Adipocyte (in vitro differentiated cells): ENCODE measurements around the gene OXSR1.
A peak's percentile ranks its signal among the peaks of the same experiment; 100 is the strongest.
"Not testable (repeated sequence)": the region's sequence is repeated elsewhere in the genome, so short reads cannot be mapped to it uniquely, and the experiment has no call there.

Experiments used
- DNase-seq: peaks from one replicate; pipeline ENCODE4 v3.0.0-alpha.2; 2015; ENCODE audit warnings: low read depth
- H3K27me3 ChIP-seq: replicated peaks from 2 replicates; pipeline ENCODE4 v1.7.0; 2013; ENCODE audit warnings: mild to moderate bottlenecking, low read length, moderate library complexity; ENCODE audit not compliant: control insufficient read depth, insufficient read depth
- H3K36me3 ChIP-seq: 2 replicates; pipeline ENCODE4 v1.7.0; 2013; ENCODE audit warnings: low read length, mild to moderate bottlenecking, moderate library complexity; ENCODE audit not compliant: control insufficient read depth, insufficient read depth, severe bottlenecking
- H3K4me1 ChIP-seq: 2 replicates; pipeline ENCODE4 v1.7.0; 2013; ENCODE audit warnings: mild to moderate bottlenecking, low read length, moderate library complexity; ENCODE audit not compliant: control insufficient read depth, insufficient read depth
- H3K4me3 ChIP-seq: 2 replicates; pipeline ENCODE4 v1.7.0; 2013; ENCODE audit warnings: mild to moderate bottlenecking, low read length, moderate library complexity
- H3K9ac ChIP-seq: 2 replicates; pipeline ENCODE4 v1.7.0; 2013; ENCODE audit warnings: mild to moderate bottlenecking, low read length, moderate library complexity
- H3K9me3 ChIP-seq: 2 replicates; pipeline ENCODE4 v1.7.0; 2013; ENCODE audit warnings: mild to moderate bottlenecking, low read length, moderate library complexity; ENCODE audit not compliant: control insufficient read depth

Gene OXSR1

GRCh38 chr3:38276917-38277630 lies 111.7 kb downstream of the OXSR1 start:
- H3K9me3 ChIP-seq, result no peaks in the 10 kb centered on the region
- H3K4me3 ChIP-seq, result no peak overlapping the region
- peaks cover 32% of the 10 kb centered on the region for H3K36me3 ChIP-seq
- DNase-seq, result no peak
- no peak overlapping the region for H3K9ac ChIP-seq
- no peaks in the 10 kb centered on the region for H3K27me3 ChIP-seq
- peaks cover 5% of the 10 kb centered on the region for H3K4me1 ChIP-seq

GRCh38 chr3:38278841-38279240 lies 113.5 kb downstream of the OXSR1 start:
- Histone ChIP-seq H3K27me3 (no peaks in the 10 kb centered on the region), H3K4me1 (peaks cover 18% of the 10 kb centered on the region), H3K36me3 (peaks cover 32% of the 10 kb centered on the region), H3K4me3 (no peak overlapping the region), H3K9me3 (no peaks in the 10 kb centered on the region), H3K9ac (no peak overlapping the region)
- no peak for DNase-seq

- H3K9ac ChIP-seq, result no peak within 1 kb of the TSS
- H3K4me1 ChIP-seq, result peaks cover 32% of the 10 kb centered on the region
- no peak for DNase-seq
- H3K4me3 ChIP-seq, result no peak within 1 kb of the TSS
- H3K27me3 ChIP-seq, result no peaks in the 10 kb centered on the region
- H3K9me3 ChIP-seq, result no peaks in the 10 kb centered on the region
- peaks cover 15% of the 10 kb centered on the region for H3K36me3 ChIP-seq
Observed at GRCh38 chr3:38281895-38282686, 116.8 kb downstream of the OXSR1 start, which contains the start of gene SLC22A14. Gene SLC22A14, plus strand, starts transcription at chr3:38282294. Its CDS starts 23,733 bp downstream, at chr3:38306027.

GRCh38 chr3:38283810-38284755 lies 118.7 kb downstream of the OXSR1 start:
- Histone ChIP-seq H3K36me3 (peaks cover under 1% of the 10 kb centered on the region), H3K9me3 (no peaks in the 10 kb centered on the region), H3K4me1 (peaks cover 32% of the 10 kb centered on the region), H3K4me3 (peak overlapping the region; percentile 57), H3K27me3 (no peaks in the 10 kb centered on the region), H3K9ac (peak overlapping the region; percentile 71)
- DNase-seq, result peak; percentile 82

GRCh38 chr3:38284756-38285150 lies 119.4 kb downstream of the OXSR1 start:
- H3K27me3 ChIP-seq, result no peaks in the 10 kb centered on the region
- H3K9ac ChIP-seq, result peak overlapping the region; percentile 71
- H3K4me3 ChIP-seq, result peak overlapping the region; percentile 17
- no peaks in the 10 kb centered on the region for H3K9me3 ChIP-seq
- peaks cover 32% of the 10 kb centered on the region for H3K4me1 ChIP-seq
- no peak for DNase-seq
- H3K36me3 ChIP-seq, result no peaks in the 10 kb centered on the region

GRCh38 chr3:38289286-38290217 lies 124.2 kb downstream of the OXSR1 start:
- not testable (repeated sequence) for H3K27me3 ChIP-seq, H3K4me1 ChIP-seq, DNase-seq, H3K9ac ChIP-seq, H3K4me3 ChIP-seq, H3K36me3 ChIP-seq, H3K9me3 ChIP-seq

- not testable (repeated sequence) for H3K4me3 ChIP-seq, H3K36me3 ChIP-seq, H3K9ac ChIP-seq, H3K4me1 ChIP-seq, H3K9me3 ChIP-seq, H3K27me3 ChIP-seq, DNase-seq
Observed at GRCh38 chr3:38297053-38297452, 131.7 kb downstream of the OXSR1 start.

GRCh38 chr3:38297537-38297936 lies 132.2 kb downstream of the OXSR1 start:
- H3K9ac ChIP-seq, result no peak overlapping the region
- no peaks in the 10 kb centered on the region for H3K9me3 ChIP-seq
- no peak for DNase-seq
- H3K27me3 ChIP-seq, result no peaks in the 10 kb centered on the region
- no peak overlapping the region for H3K4me3 ChIP-seq
- no peaks in the 10 kb centered on the region for H3K4me1 ChIP-seq
- H3K36me3 ChIP-seq, result no peaks in the 10 kb centered on the region

GRCh38 chr3:38297947-38298711 lies 132.8 kb downstream of the OXSR1 start:
- no peaks in the 10 kb centered on the region for H3K9me3 ChIP-seq
- H3K4me1 ChIP-seq, result no peaks in the 10 kb centered on the region
- H3K9ac ChIP-seq, result no peak overlapping the region
- peak; percentile 32 for DNase-seq
- no peaks in the 10 kb centered on the region for H3K27me3 ChIP-seq
- no peak overlapping the region for H3K4me3 ChIP-seq
- H3K36me3 ChIP-seq, result no peaks in the 10 kb centered on the region
